Measurements from ENCODE around the gene SLN.
A peak's percentile ranks its signal among the peaks of the same experiment; 100 is the strongest.

SLN gene

GRCh38 chr11:107719557-107720302, 7.9 kb upstream of the SLN start:
- DNase-seq (ENCODE audit: low read depth in 1 of 2, low spot score in 1 of 2) = no peak

GRCh38 chr11:107719073-107719472, 7.2 kb upstream of the SLN start:
- no peak for DNase-seq (ENCODE audit: low read depth in 1 of 2, low spot score in 1 of 2)

GRCh38 chr11:107716884-107717532, 5.2 kb upstream of the SLN start:
- no peak for DNase-seq (ENCODE audit: low read depth in 1 of 2, low spot score in 1 of 2)

GRCh38 chr11:107713009-107713408, 1.2 kb upstream of the SLN start:
- DNase-seq (ENCODE audit: low read depth in 1 of 2, low spot score in 1 of 2) = no peak

GRCh38 chr11:107710301-107710700, 1.6 kb downstream of the SLN start:
- no peak for DNase-seq (ENCODE audit: low read depth in 1 of 2, low spot score in 1 of 2)

- DNase-seq (ENCODE audit: low read depth in 1 of 2, low spot score in 1 of 2) = no peak
Measured at GRCh38 chr11:107708792-107709191, 3.1 kb downstream of the SLN start.

- DNase-seq (ENCODE audit: low read depth in 1 of 2, low spot score in 1 of 2) = no peak
Measured at GRCh38 chr11:107707807-107708206, 4.0 kb downstream of the SLN start.

- DNase-seq (ENCODE audit: low read depth in 1 of 2, low spot score in 1 of 2) = no peak
Measured at GRCh38 chr11:107707215-107707671, 4.6 kb downstream of the SLN start.

GRCh38 chr11:107706531-107706930, 5.3 kb downstream of the SLN start:
- no peak for DNase-seq (ENCODE audit: low read depth in 1 of 2, low spot score in 1 of 2)

GRCh38 chr11:107705027-107705426, 6.8 kb downstream of the SLN start:
- DNase-seq (ENCODE audit: low read depth in 1 of 2, low spot score in 1 of 2) = no peak

- DNase-seq (ENCODE audit: low read depth in 1 of 2, low spot score in 1 of 2) = no peak
Measured at GRCh38 chr11:107704451-107704850, 7.4 kb downstream of the SLN start.

- no peak for DNase-seq (ENCODE audit: low read depth in 1 of 2, low spot score in 1 of 2)
Measured at GRCh38 chr11:107702723-107703122, 9.1 kb downstream of the SLN start.

- no peak for DNase-seq (ENCODE audit: low read depth in 1 of 2, low spot score in 1 of 2)
Measured at GRCh38 chr11:107702109-107702660, 9.7 kb downstream of the SLN start.

- no peak for DNase-seq (ENCODE audit: low read depth in 1 of 2, low spot score in 1 of 2)
Measured at GRCh38 chr11:107699371-107700285, 12.2 kb downstream of the SLN start.

GRCh38 chr11:107697291-107697690, 14.6 kb downstream of the SLN start:
- DNase-seq (ENCODE audit: low read depth in 1 of 2, low spot score in 1 of 2) = no peak

GRCh38 chr11:107696140-107696539, 15.7 kb downstream of the SLN start:
- DNase-seq (ENCODE audit: low read depth in 1 of 2, low spot score in 1 of 2) = no peak

- no peak for DNase-seq (ENCODE audit: low read depth in 1 of 2, low spot score in 1 of 2)
Measured at GRCh38 chr11:107695446-107695845, 16.4 kb downstream of the SLN start.

GRCh38 chr11:107691000-107691750, 20.7 kb downstream of the SLN start:
- no peak for DNase-seq (ENCODE audit: low read depth in 1 of 2, low spot score in 1 of 2)

GRCh38 chr11:107689317-107690202, 22.3 kb downstream of the SLN start:
- peak; percentile 8 to 48 for DNase-seq (ENCODE audit: low read depth in 1 of 2, low spot score in 1 of 2)

Measured in activated CD4-positive, alpha-beta T cell treated with anti-CD3 and anti-CD28 coated beads, Interleukin-2, amount 50 U/mL, for 24 hours (primary cell).